H1 (cell line): Measurements from ENCODE around the gene PLSCR3. TPM values are rescaled to one million over a fixed set of nuclear protein-coding genes. Genes with fewer than 3 reads are reported as not detected.

Experiments
- CTBP2 ChIP-seq: IDR thresholded peaks from 2 replicates; pipeline ENCODE4 v1.7.0; 2011; ENCODE audit warnings: borderline replicate concordance, mild to moderate bottlenecking, moderate library complexity, mixed read lengths, low read length; ENCODE audit not compliant: insufficient read depth, insufficient read length
- EP300 ChIP-seq, 2 experiments: IDR thresholded peaks; 1 replicate in 1 of 2; 2 replicates in 1 of 2; pipeline ENCODE4 v1.6.1; 2011 to 2012; ENCODE audit warnings: low read depth in 2 of 2, low read length in 2 of 2, mild to moderate bottlenecking in 2 of 2, borderline replicate concordance in 1 of 2, inconsistent platforms in 1 of 2, moderate library complexity in 1 of 2
- EZH2 ChIP-seq: fragments of 200-600 bp; sonication (generic); IDR thresholded peaks from 2 replicates; pipeline ENCODE4 v1.7.1; 2012; ENCODE audit warnings: low read depth, mild to moderate bottlenecking, moderate library complexity, low read length, inconsistent platforms; ENCODE audit not compliant: severe bottlenecking
- SUZ12 ChIP-seq: fragments of 200-600 bp; sonication (generic); IDR thresholded peaks from 2 replicates; pipeline ENCODE4 v1.6.1; 2012; ENCODE audit warnings: mild to moderate bottlenecking, inconsistent platforms, low read length, moderate library complexity, mixed read lengths
- polyA plus RNA-seq, 7 experiments: library from polyadenylated mRNA; depleted of rRNA in 3 of 7; stranded (reverse) in 5 of 7; unstranded in 2 of 7; fragments of >200 nt in 5 of 7; fragments of 200-250 nt in 2 of 7; gene quantifications; 1 replicate in 5 of 7; 2 replicates in 1 of 7; 4 replicates in 1 of 7; pipeline versions ENCODE4 v1.2.1 to v1.2.3, GENCODE V29; 2011 to 2013; ENCODE audit warnings: missing spikeins in 2 of 7, mixed read lengths in 2 of 7
- total RNA-seq: library from RNA; stranded (reverse); fragmentation: NEBNext Ultra II Directional; extraction: Animal tissue kit (Norgen Biotek cat#: 25700); gene quantifications from 2 replicates; pipeline ENCODE4 v1.2.1, GENCODE V29; 2021
- TF ChIP-seq, protein P1 (sequence below), 3 experiments: IDR thresholded peaks; 1 replicate in 2 of 3; 2 replicates in 1 of 3; pipeline versions ENCODE4 v1.5.1 to v1.6.1; 2011; ENCODE audit warnings: low read length in 3 of 3, mild to moderate bottlenecking in 3 of 3, inconsistent platforms in 2 of 3, low read depth in 1 of 3, moderate library complexity in 1 of 3; ENCODE audit not compliant: insufficient read depth in 1 of 3; ENCODE audit errors: control extremely low read depth in 1 of 3
- TF ChIP-seq, protein P2 (sequence below): IDR thresholded peaks from 2 replicates; pipeline ENCODE4 v1.6.1; 2011; ENCODE audit warnings: low read length, improper control_type of control experiment

Gene PLSCR3
- total and polyA plus RNA-seq, 2 of the 8 experiments (the other 6 are each of a cell fraction or from before 2014, with no cell fraction given): 36.1 to 38.7 TPM

DNA sequence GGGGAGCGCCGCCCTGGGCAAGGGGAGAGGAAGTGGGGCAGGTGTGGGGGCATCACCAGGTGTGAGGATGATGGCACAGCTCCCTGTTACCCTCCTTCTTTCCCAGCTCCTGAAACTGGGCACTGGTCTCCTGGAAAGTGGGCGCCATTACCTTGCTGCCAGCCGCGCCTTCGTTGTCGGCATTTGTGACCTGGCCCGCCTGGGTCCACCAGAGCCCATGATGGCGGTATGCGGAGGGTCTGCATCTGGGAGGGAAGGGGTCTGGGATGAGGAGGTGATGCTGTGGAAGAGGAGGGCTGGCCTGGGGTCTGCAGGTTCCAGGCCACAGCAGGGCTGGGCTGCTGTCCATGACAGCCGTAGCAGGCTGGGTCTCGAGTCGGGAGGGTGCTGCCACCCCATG, 52.5 kb downstream of the PLSCR3 start (continued):
- TF ChIP-seq EZH2 (no peak), CTBP2 (no peak), SUZ12 (no peak), EP300 (IDR thresholded peaks at IDR 0.05; ENCODE audit: borderline replicate concordance in 1 of 2, low read depth in 2 of 2, low read length in 2 of 2) (no peak)
- TF ChIP-seq, protein P1, sequence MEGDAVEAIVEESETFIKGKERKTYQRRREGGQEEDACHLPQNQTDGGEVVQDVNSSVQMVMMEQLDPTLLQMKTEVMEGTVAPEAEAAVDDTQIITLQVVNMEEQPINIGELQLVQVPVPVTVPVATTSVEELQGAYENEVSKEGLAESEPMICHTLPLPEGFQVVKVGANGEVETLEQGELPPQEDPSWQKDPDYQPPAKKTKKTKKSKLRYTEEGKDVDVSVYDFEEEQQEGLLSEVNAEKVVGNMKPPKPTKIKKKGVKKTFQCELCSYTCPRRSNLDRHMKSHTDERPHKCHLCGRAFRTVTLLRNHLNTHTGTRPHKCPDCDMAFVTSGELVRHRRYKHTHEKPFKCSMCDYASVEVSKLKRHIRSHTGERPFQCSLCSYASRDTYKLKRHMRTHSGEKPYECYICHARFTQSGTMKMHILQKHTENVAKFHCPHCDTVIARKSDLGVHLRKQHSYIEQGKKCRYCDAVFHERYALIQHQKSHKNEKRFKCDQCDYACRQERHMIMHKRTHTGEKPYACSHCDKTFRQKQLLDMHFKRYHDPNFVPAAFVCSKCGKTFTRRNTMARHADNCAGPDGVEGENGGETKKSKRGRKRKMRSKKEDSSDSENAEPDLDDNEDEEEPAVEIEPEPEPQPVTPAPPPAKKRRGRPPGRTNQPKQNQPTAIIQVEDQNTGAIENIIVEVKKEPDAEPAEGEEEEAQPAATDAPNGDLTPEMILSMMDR (IDR thresholded peaks at IDR 0.05; ENCODE audit: control extremely low read depth in 1 of 3, insufficient read depth in 1 of 3, low read depth in 1 of 3, low read length in 3 of 3): no peak
- TF ChIP-seq, protein P2, sequence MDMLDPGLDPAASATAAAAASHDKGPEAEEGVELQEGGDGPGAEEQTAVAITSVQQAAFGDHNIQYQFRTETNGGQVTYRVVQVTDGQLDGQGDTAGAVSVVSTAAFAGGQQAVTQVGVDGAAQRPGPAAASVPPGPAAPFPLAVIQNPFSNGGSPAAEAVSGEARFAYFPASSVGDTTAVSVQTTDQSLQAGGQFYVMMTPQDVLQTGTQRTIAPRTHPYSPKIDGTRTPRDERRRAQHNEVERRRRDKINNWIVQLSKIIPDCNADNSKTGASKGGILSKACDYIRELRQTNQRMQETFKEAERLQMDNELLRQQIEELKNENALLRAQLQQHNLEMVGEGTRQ: no peak
